GM18520 (cell line): ENCODE results near the gene THRSP.
"Not testable (repeated sequence)": the region's sequence is repeated elsewhere in the genome, so short reads cannot be mapped to it uniquely, and the experiment has no call there.

Source experiments
- ATAC-seq: cut with Tn5 transposase; IDR thresholded peaks from one replicate; pipeline ENCODE4 v1.9.1; 2021; ENCODE audit not compliant: unreplicated experiment

THRSP gene

DNA sequence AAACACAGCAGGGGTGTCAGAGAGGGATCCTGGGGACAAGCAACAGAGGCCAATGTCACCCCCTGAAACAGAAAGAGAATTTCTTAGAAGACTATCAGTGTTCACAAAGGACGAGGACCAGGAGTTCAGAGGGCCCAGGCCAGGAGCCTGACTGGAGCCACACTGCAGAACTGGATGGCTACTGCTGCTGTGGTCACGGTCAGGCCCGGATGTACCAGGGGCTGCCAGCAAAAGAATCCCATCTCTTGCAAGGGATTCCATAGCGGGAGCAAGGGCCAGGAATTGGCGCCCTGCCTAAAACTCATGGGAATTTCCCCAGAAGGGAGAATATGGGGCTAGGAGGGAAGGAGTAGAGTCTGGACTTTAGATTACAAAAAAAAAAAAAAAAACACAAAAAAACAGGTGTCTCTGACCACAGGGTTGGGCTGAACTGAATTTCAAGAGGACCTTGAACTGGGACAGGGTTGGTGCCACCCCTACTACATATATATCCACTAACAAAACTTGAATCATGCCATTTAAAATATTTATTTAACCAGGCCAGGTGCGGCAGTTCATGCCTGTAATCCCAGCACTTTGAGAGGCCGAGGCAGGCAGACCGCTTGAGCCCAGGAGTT lies 24.9 kb upstream of the THRSP start:
- ATAC-seq, result no peak

DNA sequence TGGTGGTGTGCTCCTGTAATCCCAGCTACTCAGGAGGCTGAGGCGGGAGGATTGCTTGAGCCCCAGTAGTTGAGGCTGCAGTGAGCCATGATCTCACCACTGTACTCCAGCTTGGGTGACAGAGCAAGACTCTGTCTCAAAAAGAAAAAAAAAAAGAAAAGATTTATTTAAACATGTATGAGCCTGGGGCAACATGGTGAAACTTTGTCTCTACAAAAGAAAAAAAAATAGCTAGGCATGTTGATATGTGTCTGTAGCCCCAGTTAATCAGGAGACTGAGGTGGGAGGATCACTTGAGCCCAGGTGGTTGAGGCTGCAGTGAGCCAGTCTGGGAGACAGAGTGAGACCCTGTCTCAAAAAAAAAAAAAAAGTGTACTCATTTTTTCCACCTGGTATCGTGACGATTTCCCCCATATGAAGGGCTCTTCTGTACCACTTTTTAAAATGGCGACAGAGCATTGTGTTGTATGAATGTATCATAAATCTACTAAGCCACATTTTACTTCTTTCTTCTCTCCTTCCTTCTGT lies 24.2 kb upstream of the THRSP start:
- ATAC-seq, result no peak

DNA sequence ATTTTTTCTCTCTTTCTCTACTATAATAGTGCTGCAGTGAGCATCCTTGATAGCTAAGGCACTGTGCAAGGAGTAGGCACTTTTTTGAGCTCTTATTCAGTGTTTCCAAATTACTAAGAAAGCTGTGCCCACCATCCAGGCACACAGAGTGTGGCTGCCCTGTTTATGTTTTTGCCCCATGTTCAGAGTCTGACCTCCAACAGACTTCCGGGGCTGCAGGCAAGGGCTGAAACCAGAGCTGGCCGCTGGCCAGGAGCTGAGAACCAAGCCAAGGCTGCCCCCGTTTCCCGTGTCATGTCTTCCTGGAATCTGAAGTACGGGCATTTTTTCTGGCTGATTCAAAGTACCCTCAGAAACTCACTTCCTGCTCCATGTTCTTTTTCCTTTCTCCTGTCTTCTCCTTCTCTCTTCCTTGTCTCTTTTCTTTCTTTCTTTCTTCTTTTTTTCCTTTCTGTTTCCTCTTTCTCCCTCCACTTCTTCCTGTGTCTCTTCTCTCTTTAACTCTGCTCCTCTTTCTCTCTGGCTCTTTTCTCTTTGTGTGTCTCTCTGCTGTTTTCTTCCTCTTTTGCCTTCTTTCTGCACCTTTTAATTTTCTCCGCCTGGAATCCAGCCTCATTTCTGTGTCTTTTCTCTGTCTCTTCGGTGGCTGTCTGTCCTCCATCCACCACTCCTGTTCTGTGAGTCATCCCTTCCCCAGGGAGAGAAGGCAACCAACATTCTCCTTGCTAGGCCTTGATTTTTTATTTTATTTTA lies 23.6 kb upstream of the THRSP start:
- peak; percentile 63 for ATAC-seq

DNA sequence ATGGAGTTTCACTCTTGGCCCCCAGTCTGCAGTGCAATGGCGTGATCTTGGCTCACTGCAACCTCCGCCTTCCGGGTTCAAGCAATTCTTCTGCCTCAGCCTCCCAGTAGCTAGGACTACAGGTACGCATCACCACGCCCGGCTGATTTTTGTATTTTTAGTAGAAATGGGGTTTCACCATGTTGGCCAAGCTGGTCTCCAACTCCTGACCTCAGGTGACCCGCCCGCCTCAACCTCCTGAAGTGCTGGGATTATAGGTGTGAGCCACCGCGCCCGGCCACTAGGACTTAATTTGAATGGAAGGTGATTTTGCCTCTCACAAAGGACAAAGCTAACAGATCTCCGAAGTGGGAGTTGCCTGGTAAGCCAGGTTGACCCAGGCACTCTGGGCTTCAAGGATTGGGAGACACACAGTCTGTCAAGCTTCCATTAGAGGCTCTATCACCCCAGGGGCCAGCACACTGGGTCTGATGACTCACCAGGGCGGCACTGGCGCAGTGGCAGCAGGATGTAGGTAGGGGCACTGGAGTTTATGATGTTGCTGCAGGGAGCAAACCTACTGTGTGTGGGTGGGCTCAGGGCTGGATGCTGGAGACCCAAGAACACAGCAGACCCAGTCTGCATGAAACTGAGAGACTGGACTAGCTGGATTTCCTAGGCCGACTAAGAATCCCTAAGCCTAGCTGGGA lies 22.8 kb upstream of the THRSP start:
- no peak for ATAC-seq

GRCh38 chr11:78041380-78041719 lies 22.3 kb upstream of the THRSP start:
- ATAC-seq, result not testable (repeated sequence)

- no peak for ATAC-seq
Measured at GRCh38 chr11:78041843-78042440, 21.7 kb upstream of the THRSP start.

DNA sequence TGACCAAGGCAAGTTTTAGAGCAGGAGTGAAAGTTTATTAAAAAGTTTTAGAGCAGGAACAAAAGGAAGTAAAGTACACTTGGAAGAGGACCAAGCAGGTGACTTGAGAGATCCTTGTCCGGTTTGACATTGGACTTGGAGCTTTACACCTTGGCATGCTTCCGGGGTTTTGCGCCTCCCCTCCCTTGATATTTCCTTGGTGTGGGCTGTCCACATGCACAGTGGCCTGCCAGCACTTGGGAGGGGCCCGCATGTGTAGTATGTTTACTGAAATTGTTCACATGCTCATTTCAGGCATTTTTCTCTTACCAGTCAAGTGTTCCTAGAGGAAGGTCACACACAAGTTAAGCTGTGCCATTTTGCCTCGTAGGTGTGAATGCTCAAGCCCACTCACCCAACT lies 19.0 kb upstream of the THRSP start:
- ATAC-seq, result no peak

- ATAC-seq, result peak; percentile 55
Measured at GRCh38 chr11:78045851-78046485, 17.7 kb upstream of the THRSP start.

GRCh38 chr11:78046486-78046854 lies 17.2 kb upstream of the THRSP start:
- ATAC-seq, result no peak

DNA sequence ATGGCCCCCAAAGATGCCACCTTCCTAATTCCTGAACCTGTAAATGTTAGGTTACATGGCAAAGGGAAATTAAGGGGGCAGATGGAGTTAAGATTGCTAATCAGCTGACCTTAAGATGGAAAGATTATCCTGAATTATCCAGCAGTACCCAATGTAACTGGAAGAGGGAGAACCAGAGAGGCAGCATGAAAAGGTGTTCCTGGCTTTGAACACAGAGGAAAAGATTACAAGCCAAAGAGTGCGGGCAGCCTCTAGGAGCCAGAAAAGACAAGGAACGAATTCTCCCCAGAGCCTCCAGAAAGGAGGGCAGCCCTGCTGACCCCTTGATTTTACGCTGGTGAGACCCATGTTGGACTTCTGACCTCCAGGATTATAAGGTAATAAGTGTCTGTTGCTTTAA lies 15.1 kb upstream of the THRSP start:
- no peak for ATAC-seq

DNA sequence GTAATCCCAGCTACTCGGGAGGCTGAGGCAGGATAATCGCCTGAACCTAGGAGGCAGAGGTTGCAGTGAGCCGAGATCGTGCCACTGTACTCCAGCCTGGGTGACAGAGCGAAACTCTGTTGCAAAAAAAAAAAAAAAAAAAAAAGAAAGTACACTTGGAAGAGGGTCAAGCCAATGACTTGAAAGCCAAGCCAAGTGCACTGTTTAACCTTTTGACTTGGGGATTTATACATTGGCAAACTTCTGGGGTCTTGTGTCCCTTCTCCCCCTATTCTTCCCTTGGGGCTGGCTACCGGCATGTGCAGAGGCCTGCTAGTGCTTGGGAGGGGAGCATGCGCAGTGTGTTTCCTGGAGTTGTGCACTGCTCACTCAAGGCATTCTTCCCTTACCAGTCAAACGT lies 14.3 kb upstream of the THRSP start:
- no peak for ATAC-seq

DNA sequence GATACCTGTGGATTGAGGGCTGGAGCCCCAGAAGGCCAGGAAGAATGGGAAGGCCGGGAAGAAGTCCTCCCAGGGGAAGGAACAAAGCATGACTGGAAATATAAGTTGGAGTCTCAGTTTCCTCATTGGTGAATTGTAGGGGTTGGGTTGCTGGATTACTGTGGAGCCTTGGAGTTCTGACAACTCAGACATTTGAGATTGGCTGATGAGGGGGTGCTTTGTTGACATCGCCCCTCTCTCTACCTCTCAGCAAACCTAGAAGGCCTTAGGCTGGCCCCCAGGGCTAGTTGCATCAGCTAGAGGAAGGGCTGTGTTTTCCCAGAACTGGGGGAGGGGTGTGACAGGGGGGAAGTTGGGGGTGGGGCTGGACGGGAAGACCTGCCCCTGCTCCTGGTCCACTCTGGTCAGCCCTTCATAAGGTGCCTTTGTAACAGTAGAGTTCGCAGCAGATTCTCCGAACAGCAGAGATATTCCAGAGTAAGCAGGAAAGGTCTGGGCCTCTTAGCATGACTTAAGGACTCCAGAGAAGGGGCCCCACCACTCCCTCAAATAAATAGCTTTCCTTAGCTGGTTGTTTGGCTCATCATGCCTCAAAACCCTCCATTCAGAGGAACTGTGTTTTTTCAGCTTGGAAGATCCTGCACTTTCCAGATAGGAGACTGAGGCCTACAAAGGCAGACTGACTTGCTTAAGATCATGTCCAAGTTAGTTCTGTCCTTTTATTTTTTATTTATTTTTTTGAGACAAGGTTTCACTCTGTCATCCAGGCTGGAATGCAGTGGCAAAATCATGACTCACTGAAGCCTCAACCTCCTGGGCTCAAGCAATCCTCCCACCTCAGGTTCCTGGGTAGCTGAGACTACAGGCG lies 12.5 kb upstream of the THRSP start:
- ATAC-seq, result no peak

- ATAC-seq, result no peak
Measured at GRCh38 chr11:78054971-78055370, 8.7 kb upstream of the THRSP start.

GRCh38 chr11:78056093-78056492 lies 7.6 kb upstream of the THRSP start:
- no peak for ATAC-seq

DNA sequence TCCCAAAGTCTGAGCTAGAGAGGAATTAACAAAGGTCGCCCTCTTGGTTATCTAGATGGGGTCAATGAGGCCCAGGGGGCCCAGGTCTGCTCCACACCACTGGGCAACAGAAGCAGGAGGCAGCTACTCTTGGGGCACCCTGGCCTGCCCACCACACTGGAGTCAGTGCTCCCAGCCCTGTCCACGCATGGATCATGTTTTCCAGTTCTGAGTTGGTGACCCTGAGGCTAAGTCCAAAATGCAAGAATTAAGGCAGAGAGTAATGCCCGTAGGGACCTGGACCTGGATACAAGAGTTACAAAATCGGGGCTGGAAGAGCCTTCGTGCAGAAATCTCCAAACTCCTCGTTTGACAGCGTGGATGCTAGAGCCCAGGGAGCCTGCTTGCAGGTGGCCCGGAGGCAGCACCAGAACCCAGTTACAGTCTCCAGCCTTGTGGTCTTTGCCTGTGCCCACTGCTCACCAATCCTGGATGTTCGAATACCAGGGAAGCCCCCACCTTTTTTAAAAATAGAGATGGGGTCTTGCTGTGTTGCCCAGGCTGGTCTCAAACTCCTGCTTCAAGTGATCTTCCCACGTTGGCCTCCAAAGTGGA lies 6.1 kb upstream of the THRSP start:
- no peak for ATAC-seq

DNA sequence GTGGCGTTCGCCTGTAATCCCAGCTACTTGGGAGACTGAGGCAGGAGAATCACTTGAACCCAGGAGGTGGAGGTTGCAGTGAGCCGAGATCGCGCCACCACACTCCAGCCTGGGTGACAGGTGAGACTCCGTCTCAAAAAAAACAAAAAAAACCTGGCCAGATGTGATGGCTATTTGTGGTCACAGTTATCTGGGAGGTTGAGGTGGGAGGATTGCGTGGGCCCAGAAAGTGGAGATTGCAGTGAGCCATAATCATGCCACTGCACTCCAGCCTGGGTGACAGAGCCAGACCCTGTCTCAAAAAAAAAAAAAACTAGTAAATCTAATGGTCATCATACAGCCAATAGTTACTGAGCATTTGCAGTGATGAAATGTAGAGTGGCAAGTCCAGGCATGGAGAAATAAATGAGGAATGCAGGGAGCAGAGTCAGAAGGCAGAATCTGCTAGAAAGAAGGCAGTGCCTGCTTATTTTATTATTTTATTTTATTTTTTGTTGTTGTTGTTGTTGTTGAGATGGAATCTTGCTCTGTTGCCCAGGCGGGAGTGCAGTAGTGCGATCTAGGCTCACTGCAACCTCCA lies 3.8 kb upstream of the THRSP start:
- not testable (repeated sequence) for ATAC-seq

GRCh38 chr11:78060533-78060932 lies 3.1 kb upstream of the THRSP start:
- no peak for ATAC-seq

GRCh38 chr11:78061088-78061920 lies 2.4 kb upstream of the THRSP start:
- no peak for ATAC-seq

GRCh38 chr11:78061921-78062311 lies 1.7 kb upstream of the THRSP start:
- no peak for ATAC-seq
